Colonic mucosa (tissue), 4 donors: ENCODE measurements around the gene URB1. TPM values are rescaled to one million over a fixed set of nuclear protein-coding genes. Genes with fewer than 3 reads are reported as not detected.
"Not testable (repeated sequence)": the region's sequence is repeated elsewhere in the genome, so short reads cannot be mapped to it uniquely, and the experiment has no call there.

Experiments
- DNase-seq: peaks from one replicate; pipeline ENCODE4 v3.0.0-alpha.2; 2020
- H3K27ac ChIP-seq: fragments of 200-600 bp; one replicate; pipeline ENCODE4 v1.8.0; 2021
- H3K27me3 ChIP-seq: fragments of 200-600 bp; one replicate; pipeline ENCODE4 v1.8.0; 2021
- H3K36me3 ChIP-seq: fragments of 200-600 bp; one replicate; pipeline ENCODE4 v1.8.0; 2021
- H3K4me1 ChIP-seq: fragments of 200-600 bp; one replicate; pipeline ENCODE4 v1.8.0; 2021; ENCODE audit warnings: mild to moderate bottlenecking
- H3K4me3 ChIP-seq: fragments of 200-600 bp; one replicate; pipeline ENCODE4 v1.8.0; 2021
- H3K9ac ChIP-seq, 2 donors: one replicate each; pipeline ENCODE4 v1.7.0; 2013; ENCODE audit warnings: control low read depth in 2 of 2, low read depth in 2 of 2, low read length in 2 of 2
- H3K9me3 ChIP-seq: fragments of 200-600 bp; one replicate; pipeline ENCODE4 v1.8.0; 2021
- CTCF ChIP-seq: fragments of 200-600 bp; IDR thresholded peaks from one replicate; pipeline ENCODE4 v1.8.0; 2022; ENCODE audit warnings: antibody characterized with exemption, mild to moderate bottlenecking
- intact Hi-C: fragments of 100-400 bp; cut with DNase I; formaldehyde crosslinking; loops from one replicate; pipeline ENCODE4 v1.14.1; 2022
- total RNA-seq, 2 donors: library from RNA; stranded (reverse); fragmentation: NEBNext Ultra II Directional in 1 of 2; extraction: Animal tissue kit (Norgen Biotek cat#: 25700) in 1 of 2; gene quantifications; one replicate each; pipeline ENCODE4 v1.2.1, GENCODE V29; 2021
- donor health status: healthy.
- donor health status: DM: no; HTN: no; CAD: no.
- donor health status: DM: no; HTN: no; CAD: no.

The URB1 gene
- total RNA-seq, 2 donors from 2014 or later, result 6.1 to 16.4 TPM

GRCh38 chr21:32377506-32377905, 15.3 kb downstream of the URB1 start:
- DNase-seq, result no peak
- no peaks in the 10 kb centered on the region for H3K27me3 ChIP-seq
- H3K4me3 ChIP-seq, result no peak overlapping the region
- H3K4me1 ChIP-seq, result no peaks in the 10 kb centered on the region
- intact Hi-C loops, result no loop called here
- no peaks in the 10 kb centered on the region for H3K36me3 ChIP-seq
- no peaks in the 10 kb centered on the region for H3K9me3 ChIP-seq
- H3K9ac ChIP-seq, result no peak overlapping the region
- no peak overlapping the region for H3K27ac ChIP-seq
- TF ChIP-seq CTCF, result no peak

GRCh38 chr21:32372755-32373154, 20.1 kb downstream of the URB1 start:
- H3K27me3 ChIP-seq, result no peaks in the 10 kb centered on the region
- H3K36me3 ChIP-seq, result no peaks in the 10 kb centered on the region
- no peak overlapping the region for H3K27ac ChIP-seq
- H3K9me3 ChIP-seq, result no peaks in the 10 kb centered on the region
- H3K9ac ChIP-seq, result no peak overlapping the region
- no peak for TF ChIP-seq CTCF
- H3K4me1 ChIP-seq, result no peaks in the 10 kb centered on the region
- intact Hi-C loops, result no loop called here
- no peak for DNase-seq
- H3K4me3 ChIP-seq, result no peak overlapping the region

GRCh38 chr21:32371913-32372314, 20.9 kb downstream of the URB1 start:
- DNase-seq, result no peak
- Histone ChIP-seq H3K27ac (no peak overlapping the region), H3K27me3 (no peaks in the 10 kb centered on the region), H3K9ac (no peak overlapping the region), H3K9me3 (no peaks in the 10 kb centered on the region), H3K4me3 (no peak overlapping the region), H3K4me1 (no peaks in the 10 kb centered on the region), H3K36me3 (no peaks in the 10 kb centered on the region)
- TF ChIP-seq CTCF, result no peak
- intact Hi-C loops, result no loop called here

DNA sequence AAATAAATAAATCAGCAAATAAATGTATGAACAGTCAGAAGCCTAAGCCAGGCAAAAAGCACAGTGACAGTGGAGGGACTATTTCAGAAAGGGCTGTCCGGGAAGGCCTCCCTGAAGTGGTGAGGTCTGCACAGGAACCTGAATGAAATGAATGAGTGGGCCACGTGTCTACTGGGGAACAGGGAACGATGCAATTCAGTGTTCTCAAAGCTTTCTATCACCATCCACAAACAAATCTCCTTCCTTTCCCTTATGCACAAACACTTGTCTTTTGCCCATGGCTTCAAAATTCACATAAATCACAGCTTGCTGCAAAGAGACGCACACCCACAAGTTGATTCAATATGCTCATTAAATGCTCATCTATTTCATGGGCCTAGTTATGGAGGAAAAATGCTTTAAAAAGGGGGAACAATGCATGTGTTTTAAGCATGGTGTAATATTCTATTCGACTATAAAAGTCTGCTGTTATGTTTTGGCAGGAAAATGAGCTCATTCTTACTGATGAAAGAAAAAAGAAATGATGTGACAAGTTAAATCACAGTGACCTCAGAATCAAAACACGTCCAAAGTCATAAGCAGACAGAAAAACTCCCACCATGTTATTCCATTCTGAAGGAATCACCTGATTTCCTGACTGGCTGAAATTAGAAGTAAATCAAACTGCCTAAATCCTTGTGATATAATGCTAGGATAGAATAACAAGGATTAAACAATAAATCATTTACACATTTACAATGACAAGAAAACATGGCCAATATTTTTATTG, 21.6 kb downstream of the URB1 start:
- H3K9me3 ChIP-seq, result no peaks in the 10 kb centered on the region
- H3K27ac ChIP-seq, result no peak overlapping the region
- H3K4me1 ChIP-seq, result no peaks in the 10 kb centered on the region
- intact Hi-C loops, result no loop called here
- DNase-seq, result no peak
- no peaks in the 10 kb centered on the region for H3K36me3 ChIP-seq
- H3K27me3 ChIP-seq, result no peaks in the 10 kb centered on the region
- H3K4me3 ChIP-seq, result no peak overlapping the region
- no peak overlapping the region for H3K9ac ChIP-seq
- TF ChIP-seq CTCF, result no peak

DNA sequence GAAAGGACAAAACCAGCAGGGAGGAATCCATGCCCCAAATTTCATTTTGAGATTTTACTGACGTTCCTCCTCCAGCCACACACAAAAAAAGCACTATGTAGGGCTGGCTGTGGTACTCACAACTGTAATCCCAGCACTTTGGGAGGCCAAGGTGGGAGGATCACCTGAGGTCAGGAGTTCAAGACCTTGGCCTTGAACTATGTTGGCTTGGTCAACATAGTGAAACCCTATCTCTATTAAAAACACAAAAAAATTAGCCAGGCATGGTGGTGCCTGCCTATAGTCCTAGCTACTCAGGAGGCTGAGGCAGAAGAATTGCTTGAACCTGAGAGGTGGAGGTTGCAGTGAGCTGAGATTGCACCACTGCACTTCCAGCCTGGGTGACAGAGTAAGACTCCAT, 23.9 kb downstream of the URB1 start:
- DNase-seq, H3K9me3 ChIP-seq, H3K4me3 ChIP-seq, H3K9ac ChIP-seq, H3K27ac ChIP-seq, intact Hi-C loops, H3K4me1 ChIP-seq, H3K27me3 ChIP-seq, H3K36me3 ChIP-seq: not testable (repeated sequence)

DNA sequence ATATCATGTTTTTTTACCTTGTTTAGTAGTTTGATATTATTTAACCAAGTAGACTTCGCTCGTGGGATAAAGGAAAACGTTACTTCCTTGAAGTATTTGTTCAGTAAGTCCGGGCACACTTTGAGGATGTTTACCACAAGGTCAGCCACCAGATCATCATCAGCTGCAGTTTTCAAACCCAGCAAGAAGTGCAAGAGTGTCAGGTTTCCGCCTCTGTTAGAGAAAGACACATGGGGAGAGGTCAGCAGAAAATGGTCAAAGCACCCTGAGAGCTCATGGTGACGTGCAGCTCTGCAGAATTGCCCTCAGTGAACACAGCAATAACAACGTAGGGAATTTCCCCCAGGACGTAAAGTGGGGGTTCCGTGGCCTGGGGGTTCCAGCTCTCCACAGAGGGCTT, 24.4 kb downstream of the URB1 start:
- no peaks in the 10 kb centered on the region for H3K4me1 ChIP-seq
- TF ChIP-seq CTCF, result no peak
- H3K36me3 ChIP-seq, result no peaks in the 10 kb centered on the region
- intact Hi-C loops, result no loop called here
- no peak overlapping the region for H3K9ac ChIP-seq
- no peak overlapping the region for H3K27ac ChIP-seq
- DNase-seq, result no peak
- no peaks in the 10 kb centered on the region for H3K27me3 ChIP-seq
- H3K4me3 ChIP-seq, result no peak overlapping the region
- no peaks in the 10 kb centered on the region for H3K9me3 ChIP-seq
